Activated CD4-positive, alpha-beta T cell treated with anti-CD3 and anti-CD28 coated beads, Interleukin-2, amount 50 U/mL, for 24 hours (primary cell): ENCODE measurements around the gene USP21.

Source experiments
- DNase-seq, 2 donors: peaks; one replicate each; pipeline ENCODE4 v3.0.0-alpha.2; 2020; ENCODE audit warnings: low read depth in 1 of 2, low spot score in 1 of 2

USP21 gene

DNA sequence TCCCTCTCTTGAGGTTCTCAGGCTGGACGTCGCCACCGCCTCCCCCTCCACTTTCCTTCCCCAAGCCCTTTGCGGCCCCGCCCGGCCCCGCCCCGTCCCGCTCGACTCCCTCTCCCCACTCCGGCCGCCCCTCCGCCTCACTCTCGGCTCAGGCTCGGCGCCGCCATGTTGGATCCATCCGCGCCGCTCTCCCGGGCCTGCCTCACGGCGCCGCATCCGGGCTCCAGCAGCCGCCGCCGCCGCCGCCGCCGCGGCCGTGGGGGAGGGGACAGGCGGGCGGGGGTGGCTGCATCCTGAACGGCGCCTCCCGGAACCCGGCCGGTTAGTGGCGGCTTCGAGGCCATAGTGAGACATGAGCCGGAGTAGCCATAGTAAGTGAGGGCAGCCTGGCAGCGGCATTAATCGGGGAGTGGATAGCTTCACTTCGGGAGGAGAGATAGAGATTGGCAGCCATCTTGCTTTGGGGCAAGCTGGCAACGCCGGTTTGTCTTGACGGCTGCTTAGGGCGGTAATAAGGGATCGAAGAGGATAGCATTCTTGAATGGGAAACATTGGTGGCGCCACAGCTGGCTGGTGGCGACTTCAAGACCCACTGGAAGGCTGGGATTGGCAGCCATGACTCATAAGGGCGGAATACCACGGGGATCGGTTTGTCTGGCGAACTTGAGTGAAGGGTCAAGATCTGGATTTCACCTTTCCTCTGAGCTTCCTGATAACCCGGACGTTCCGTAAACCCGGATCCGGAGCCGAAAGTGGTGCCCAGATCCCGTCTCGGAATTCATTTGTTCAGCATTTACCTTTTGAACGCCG is 26.7 kb upstream of the USP21 start, which contains the start of gene DEDD:
Gene DEDD, minus strand, starts transcription at position 258 of the 810 bp plus-strand sequence. CDS start 8,205 bp downstream, outside the sequence.
- DNase-seq, result peak; percentile 79 to 88

- DNase-seq, result no peak
Observed at GRCh38 chr1:161133220-161133740, 26.0 kb upstream of the USP21 start.

DNA sequence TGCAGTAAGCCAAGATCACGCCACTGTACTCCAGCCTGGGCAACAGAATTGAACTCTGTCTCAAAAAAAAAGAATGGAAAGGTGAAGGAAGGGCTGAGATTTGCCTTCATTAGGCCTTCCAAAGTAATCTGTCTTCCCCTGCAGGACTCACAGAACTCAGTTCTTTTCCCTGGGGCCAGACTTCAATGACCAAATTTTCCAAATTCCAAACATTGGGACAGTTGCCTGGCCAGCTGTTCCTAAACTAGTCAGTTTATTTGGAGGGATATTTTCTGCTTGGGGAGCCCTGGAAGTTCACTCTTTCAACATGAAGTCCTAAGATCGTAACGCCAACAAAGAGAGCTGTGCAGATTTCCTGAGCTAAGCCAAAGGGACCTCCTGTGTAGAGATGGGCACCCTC is 21.4 kb upstream of the USP21 start:
- no peak for DNase-seq

- DNase-seq, result no peak
Observed at GRCh38 chr1:161138431-161138830, 20.9 kb upstream of the USP21 start.

DNA sequence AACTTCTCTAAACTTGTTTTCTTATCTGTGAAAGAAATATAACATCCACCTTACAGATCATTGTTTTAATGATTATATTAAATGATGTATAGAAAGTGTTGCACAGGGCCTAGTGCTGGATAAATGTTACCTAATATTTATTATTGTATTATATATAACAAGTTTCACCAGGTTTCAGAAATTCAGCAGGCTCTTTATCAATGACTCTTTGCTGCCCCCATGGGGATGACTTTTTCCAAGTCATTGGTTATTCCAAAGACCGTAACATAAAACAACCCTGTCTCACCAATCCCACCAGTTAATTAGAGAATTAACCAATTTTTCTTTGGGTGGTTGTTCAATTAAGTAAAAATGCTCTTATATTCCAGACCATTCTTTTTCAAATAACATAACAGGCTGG is 19.5 kb upstream of the USP21 start:
- peak in 1 of 2 donors; percentile 32 for DNase-seq

GRCh38 chr1:161140755-161141400 is 18.4 kb upstream of the USP21 start:
- no peak for DNase-seq

GRCh38 chr1:161145832-161146231 is 13.5 kb upstream of the USP21 start:
- no peak for DNase-seq

- DNase-seq, result no peak
Observed at GRCh38 chr1:161153176-161153575, 6.1 kb upstream of the USP21 start.

DNA sequence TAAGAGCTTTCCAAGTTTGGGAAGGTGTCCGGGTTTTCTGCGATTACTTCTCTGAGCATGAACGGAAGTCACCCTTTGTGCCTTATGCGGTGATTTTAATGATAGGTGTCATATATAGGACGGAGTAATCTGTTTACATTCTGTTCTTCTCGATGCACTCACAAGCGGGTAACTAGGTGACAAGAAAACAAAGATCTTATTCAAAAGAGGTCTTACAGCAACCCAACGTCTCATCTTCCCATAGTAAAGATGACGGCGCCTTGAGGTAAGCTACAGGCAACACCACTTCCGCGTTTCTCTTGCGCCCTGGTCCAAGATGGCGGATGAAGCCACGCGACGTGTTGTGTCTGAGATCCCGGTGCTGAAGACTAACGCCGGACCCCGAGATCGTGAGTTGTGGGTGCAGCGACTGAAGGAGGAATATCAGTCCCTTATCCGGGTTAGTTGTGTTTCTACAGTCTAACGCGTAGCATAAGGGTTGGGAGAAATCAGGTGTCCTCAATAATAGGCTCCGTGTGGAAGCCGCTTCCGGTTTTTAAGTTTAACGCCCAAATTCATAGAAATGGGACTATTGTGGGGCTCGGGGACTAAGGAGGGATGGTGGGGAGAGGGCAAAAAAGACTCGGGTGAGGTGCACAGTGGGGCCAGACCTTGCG is 5.5 kb upstream of the USP21 start, which contains the start of gene UFC1:
Gene UFC1, plus strand, starts transcription at position 297 of the 656 bp plus-strand sequence. Its CDS starts 20 bp downstream, at position 317.
- DNase-seq, result peak; percentile 63 to 76

GRCh38 chr1:161157867-161158266 is 1.4 kb upstream of the USP21 start:
- no peak for DNase-seq

- no peak for DNase-seq
Observed at GRCh38 chr1:161158316-161159010, 837 bp upstream of the USP21 start.

- no peak for DNase-seq
Observed at GRCh38 chr1:161159913-161160243, 578 bp downstream of the USP21 start.

- DNase-seq, result no peak
Observed at GRCh38 chr1:161160671-161161145, 1.4 kb downstream of the USP21 start.

DNA sequence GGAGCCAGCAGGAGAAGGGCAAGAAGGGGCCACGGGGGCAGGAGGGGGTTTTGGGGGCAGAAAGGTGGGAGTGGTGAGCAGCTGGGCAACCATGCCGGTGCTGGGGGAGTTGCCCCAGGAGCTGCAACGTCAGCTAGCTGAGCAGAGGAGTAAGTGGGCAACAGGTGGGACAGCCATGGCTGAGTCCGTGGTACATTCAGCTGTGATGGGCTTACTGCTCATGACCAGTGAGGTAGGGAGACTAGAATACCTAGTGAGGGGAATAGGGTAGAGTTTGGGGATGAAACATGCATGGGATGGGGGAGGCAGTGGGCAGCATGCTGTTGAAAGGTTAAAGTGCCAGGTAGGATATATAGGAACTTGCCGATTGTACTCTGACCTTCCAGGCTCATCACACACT is 2.4 kb downstream of the USP21 start:
- no peak for DNase-seq

GRCh38 chr1:161162052-161162451 is 2.8 kb downstream of the USP21 start:
- no peak for DNase-seq

DNA sequence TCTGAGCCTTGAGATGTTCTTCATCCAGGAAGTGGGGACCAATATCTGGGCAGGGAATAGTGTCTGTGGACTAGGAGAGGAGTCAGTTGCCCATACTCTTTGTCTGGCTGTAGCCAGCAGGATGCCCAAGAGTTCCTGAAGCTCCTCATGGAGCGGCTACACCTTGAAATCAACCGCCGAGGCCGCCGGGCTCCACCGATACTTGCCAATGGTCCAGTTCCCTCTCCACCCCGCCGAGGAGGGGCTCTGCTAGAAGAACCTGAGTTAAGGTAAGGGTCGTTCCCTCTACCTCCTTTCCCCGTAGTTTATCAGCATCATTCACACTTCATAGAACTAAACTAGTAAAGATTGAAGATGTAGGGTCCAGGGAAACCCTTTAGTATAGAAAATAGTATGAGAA is 3.5 kb downstream of the USP21 start:
- no peak for DNase-seq

GRCh38 chr1:161163793-161164192 is 4.5 kb downstream of the USP21 start:
- DNase-seq, result no peak

GRCh38 chr1:161164901-161165610 is 5.8 kb downstream of the USP21 start:
- no peak for DNase-seq

DNA sequence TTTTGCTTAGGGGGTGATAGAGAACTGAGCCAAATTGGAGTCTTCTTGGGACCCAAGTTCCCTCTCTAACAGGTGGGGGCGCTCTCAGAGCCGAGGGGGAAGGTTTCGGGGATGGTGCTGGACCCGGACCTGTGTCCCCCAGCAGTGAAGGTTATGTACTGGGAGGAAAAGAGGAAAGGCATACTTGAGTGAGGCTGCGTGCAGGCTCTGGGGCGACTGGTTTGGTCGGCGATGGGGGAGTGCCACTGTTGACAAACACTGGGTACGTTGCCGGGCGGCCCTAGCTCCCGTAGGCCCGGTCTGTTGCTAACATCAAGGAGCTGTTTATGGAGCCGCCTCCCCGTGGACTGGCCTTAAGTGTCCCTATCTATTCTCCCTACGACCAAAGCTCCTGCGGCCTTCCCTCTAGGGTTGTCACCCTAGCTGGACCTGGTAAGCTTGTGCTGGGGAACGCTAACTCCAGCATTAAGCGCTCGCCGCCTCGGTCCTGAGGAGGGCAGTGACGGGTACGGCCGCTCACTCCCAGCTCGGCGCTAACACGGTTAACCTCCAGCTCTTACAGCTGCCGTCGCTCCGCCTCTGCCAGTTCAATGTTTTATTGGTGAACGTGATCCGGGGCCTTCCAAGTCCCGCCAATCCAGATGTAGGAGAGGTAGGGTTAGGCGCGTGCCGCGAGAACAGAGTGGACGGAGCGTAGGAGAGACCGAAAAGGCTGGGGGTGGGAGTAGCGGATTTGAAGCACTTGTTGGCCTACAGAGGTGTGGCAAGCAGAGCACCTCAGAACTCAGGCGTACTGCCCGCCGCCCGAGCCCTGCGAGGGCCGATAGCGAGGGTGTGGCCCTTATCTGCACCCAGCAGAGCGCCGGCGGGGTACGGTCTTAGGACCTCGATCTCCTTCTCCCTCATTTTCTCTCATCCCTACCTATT is 6.7 kb downstream of the USP21 start, which contains the start of gene PPOX:
Gene PPOX, plus strand, starts transcription at position 685 of the 927 bp plus-strand sequence. CDS start 422 bp downstream, outside the sequence.
- peak; percentile 67 to 92 for DNase-seq
